Mesendoderm (in vitro differentiated cells): ENCODE results near the gene NDC1.

Source experiments
- DNase-seq: peaks from one replicate; pipeline ENCODE4 v3.0.0; 2013
- H2AK5ac ChIP-seq: 2 replicates; pipeline ENCODE4 v1.6.1; 2013; ENCODE audit warnings: low read length, inconsistent platforms
- H2BK120ac ChIP-seq: 2 replicates; pipeline ENCODE4 v1.6.1; 2013; ENCODE audit warnings: low read depth, mild to moderate bottlenecking, low read length, moderate library complexity, mixed read lengths
- H2BK15ac ChIP-seq: replicated peaks from 2 replicates; pipeline ENCODE4 v1.6.1; 2013; ENCODE audit warnings: low read depth, mild to moderate bottlenecking, moderate library complexity
- H2BK5ac ChIP-seq: 2 replicates; pipeline ENCODE4 v1.6.1; 2013; ENCODE audit warnings: low read length, inconsistent platforms
- H3K18ac ChIP-seq: 2 replicates; pipeline ENCODE4 v1.6.1; 2013; ENCODE audit warnings: mild to moderate bottlenecking, low read length, mixed read lengths
- H3K23ac ChIP-seq: one replicate; pipeline ENCODE4 v1.6.1; 2013; ENCODE audit warnings: low read length
- H3K27ac ChIP-seq: 2 replicates; pipeline ENCODE4 v1.5.1; 2013; ENCODE audit warnings: low read depth, mild to moderate bottlenecking, inconsistent platforms, low read length, moderate library complexity
- H3K27me3 ChIP-seq: 2 replicates; pipeline ENCODE4 v1.6.1; 2013; ENCODE audit warnings: low read length, control low read depth, mild to moderate bottlenecking, inconsistent platforms; ENCODE audit not compliant: insufficient read depth, poor library complexity
- H3K36me3 ChIP-seq: 2 replicates; pipeline ENCODE4 v1.6.1; 2013; ENCODE audit warnings: low read length, inconsistent platforms; ENCODE audit not compliant: control insufficient read depth, insufficient read depth
- H3K4ac ChIP-seq: one replicate; pipeline ENCODE4 v1.6.1; 2013; ENCODE audit warnings: low read depth, mild to moderate bottlenecking, low read length, moderate library complexity
- H3K4me1 ChIP-seq: 2 replicates; pipeline ENCODE4 v1.6.1; 2013; ENCODE audit warnings: low read depth, low read length, inconsistent platforms; ENCODE audit not compliant: control insufficient read depth
- H3K4me2 ChIP-seq: 2 replicates; pipeline ENCODE4 v1.6.1; 2013; ENCODE audit warnings: low read length
- H3K4me3 ChIP-seq: 2 replicates; pipeline ENCODE4 v1.5.1; 2013; ENCODE audit warnings: mild to moderate bottlenecking, low read length
- H3K56ac ChIP-seq: one replicate; pipeline ENCODE4 v1.6.1; 2013; ENCODE audit warnings: low read length
- H3K79me1 ChIP-seq: 2 replicates; pipeline ENCODE4 v1.6.1; 2013; ENCODE audit warnings: low read length, inconsistent platforms
- H3K79me2 ChIP-seq: 2 replicates; pipeline ENCODE4 v1.6.1; 2013; ENCODE audit warnings: mild to moderate bottlenecking, low read length; ENCODE audit not compliant: control insufficient read depth, insufficient read depth
- H3K9ac ChIP-seq: 2 replicates; pipeline ENCODE4 v1.6.1; 2013; ENCODE audit warnings: low read length, inconsistent platforms
- H4K5ac ChIP-seq: one replicate; pipeline ENCODE4 v1.6.1; 2013; ENCODE audit warnings: low read length
- H4K8ac ChIP-seq: one replicate; pipeline ENCODE4 v1.6.1; 2013; ENCODE audit warnings: low read depth, mild to moderate bottlenecking, control low read depth, low read length, moderate library complexity
- whole genome bisulfite sequencing: extraction: QIAGEN DNeasy Blood & Tissue Kit; methylation state at CpG from one replicate; pipeline ENCODE4 v1.1.7; 2013; ENCODE audit warnings: low lambda C conversion rate, missing lambda C conversion rate; ENCODE audit not compliant: insufficient coverage; ENCODE audit errors: extremely low coverage; 5-methylcytosine and 5-hydroxymethylcytosine counted together

NDC1 gene

DNA sequence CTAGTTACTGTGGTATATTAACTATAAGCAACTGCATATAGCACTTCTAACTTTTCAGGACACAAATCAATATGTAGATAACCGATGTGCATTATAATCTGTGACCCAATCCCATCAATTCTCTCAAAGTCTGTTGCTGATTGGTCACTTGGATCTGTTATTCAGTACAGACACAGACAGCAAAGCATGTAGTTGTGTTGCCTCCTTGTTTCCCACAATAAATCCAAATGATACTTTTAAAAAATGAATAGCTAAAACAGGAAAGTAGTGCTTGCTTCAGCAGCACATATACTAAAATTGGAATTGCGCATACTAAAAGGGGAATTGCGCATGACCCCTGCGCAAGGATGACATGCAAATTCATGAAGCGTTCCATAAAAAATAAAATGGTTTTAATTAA is 28.1 kb downstream of the NDC1 start:
- H3K9ac ChIP-seq = no peak overlapping the region
- no peak overlapping the region for H4K8ac ChIP-seq
- no peak overlapping the region for H3K18ac ChIP-seq
- H3K56ac ChIP-seq = no peak overlapping the region
- WGBS = no CpG with 5 or more reads among the region's 5 CpGs
- no peak overlapping the region for H4K5ac ChIP-seq
- no peak overlapping the region for H3K4ac ChIP-seq
- no peaks in the 10 kb centered on the region for H3K79me1 ChIP-seq
- no peaks in the 10 kb centered on the region for H3K4me1 ChIP-seq
- H3K36me3 ChIP-seq = no peaks in the 10 kb centered on the region
- H2BK120ac ChIP-seq = no peak overlapping the region
- no peak overlapping the region for H3K23ac ChIP-seq
- H3K4me3 ChIP-seq = no peak overlapping the region
- no peak overlapping the region for H3K27ac ChIP-seq
- no peaks in the 10 kb centered on the region for H3K79me2 ChIP-seq
- no peak overlapping the region for H3K4me2 ChIP-seq
- H2AK5ac ChIP-seq = no peak overlapping the region
- DNase-seq = no peak
- H2BK5ac ChIP-seq = no peak overlapping the region
- H3K27me3 ChIP-seq = no peaks in the 10 kb centered on the region
- no peak overlapping the region for H2BK15ac ChIP-seq

DNA sequence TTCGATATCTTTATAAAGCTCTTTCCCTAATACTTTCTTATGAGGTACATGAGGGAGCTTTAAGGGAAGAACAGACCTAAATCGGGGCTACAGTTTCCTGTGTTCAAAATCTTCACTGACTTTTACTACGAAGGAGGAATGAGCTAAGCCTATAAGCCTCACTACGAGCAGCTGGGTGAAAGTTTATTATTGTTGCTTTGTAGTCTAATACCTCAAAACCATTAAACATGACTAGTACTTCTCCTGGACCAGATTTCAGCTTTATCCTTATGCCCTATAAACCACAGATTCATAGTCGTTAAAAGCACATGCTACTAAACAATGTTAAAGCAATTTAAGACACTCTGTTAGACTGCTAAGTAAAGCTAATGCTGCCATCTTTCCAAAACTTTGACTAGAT is 30.2 kb downstream of the NDC1 start:
- H3K23ac ChIP-seq = no peak overlapping the region
- H3K4me3 ChIP-seq = no peak overlapping the region
- no peak overlapping the region for H3K56ac ChIP-seq
- DNase-seq = no peak
- no peak overlapping the region for H2BK120ac ChIP-seq
- H3K27me3 ChIP-seq = no peaks in the 10 kb centered on the region
- no peaks in the 10 kb centered on the region for H3K79me2 ChIP-seq
- no peaks in the 10 kb centered on the region for H3K36me3 ChIP-seq
- H3K4me1 ChIP-seq = no peaks in the 10 kb centered on the region
- no peak overlapping the region for H4K5ac ChIP-seq
- no peak overlapping the region for H3K4ac ChIP-seq
- H2BK15ac ChIP-seq = no peak overlapping the region
- H2AK5ac ChIP-seq = no peak overlapping the region
- H3K79me1 ChIP-seq = no peaks in the 10 kb centered on the region
- no peak overlapping the region for H3K18ac ChIP-seq
- WGBS = no CpG with 5 or more reads among the region's 5 CpGs
- no peak overlapping the region for H4K8ac ChIP-seq
- H2BK5ac ChIP-seq = no peak overlapping the region
- H3K4me2 ChIP-seq = no peak overlapping the region
- no peak overlapping the region for H3K9ac ChIP-seq
- no peak overlapping the region for H3K27ac ChIP-seq

GRCh38 chr1:53804791-53805505 is 33.1 kb downstream of the NDC1 start:
- no CpG with 5 or more reads among the region's 3 CpGs for WGBS
- Histone ChIP-seq H3K79me2 (no peaks in the 10 kb centered on the region), H3K27ac (no peak overlapping the region), H2BK120ac (no peak overlapping the region), H3K4me1 (no peaks in the 10 kb centered on the region), H3K23ac (no peak overlapping the region), H3K79me1 (no peaks in the 10 kb centered on the region), H2AK5ac (no peak overlapping the region), H4K8ac (no peak overlapping the region), H3K4ac (no peak overlapping the region), H3K27me3 (no peaks in the 10 kb centered on the region), H3K4me2 (no peak overlapping the region), H2BK5ac (no peak overlapping the region), H3K56ac (no peak overlapping the region), H2BK15ac (no peak overlapping the region), H3K36me3 (no peaks in the 10 kb centered on the region), H4K5ac (no peak overlapping the region), H3K4me3 (no peak overlapping the region), H3K18ac (no peak overlapping the region), H3K9ac (no peak overlapping the region)
- DNase-seq = no peak

DNA sequence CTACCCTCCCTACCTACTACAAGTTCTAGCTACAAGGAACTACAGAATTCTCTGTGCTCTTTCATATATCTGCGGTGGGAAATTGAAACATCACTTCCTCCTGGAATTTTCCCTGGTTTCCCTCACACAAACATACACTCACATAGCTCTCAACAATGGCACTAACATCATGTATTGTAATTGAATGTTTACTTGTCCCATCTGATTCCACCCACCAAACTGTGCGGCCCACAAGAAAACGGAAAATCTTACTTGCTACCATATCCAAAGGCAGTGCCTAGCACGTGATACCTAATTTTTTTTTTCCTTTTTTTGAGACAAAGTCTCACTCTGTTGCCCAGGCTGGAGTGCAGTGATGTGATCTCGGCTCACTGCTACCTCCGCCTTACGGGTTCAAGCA is 33.9 kb downstream of the NDC1 start:
- H3K23ac ChIP-seq = no peak overlapping the region
- H3K27ac ChIP-seq = no peak overlapping the region
- H3K27me3 ChIP-seq = no peaks in the 10 kb centered on the region
- no CpG with 5 or more reads among the region's 7 CpGs for WGBS
- H3K4me2 ChIP-seq = no peak overlapping the region
- H3K56ac ChIP-seq = no peak overlapping the region
- H3K9ac ChIP-seq = no peak overlapping the region
- no peak overlapping the region for H4K8ac ChIP-seq
- H3K79me2 ChIP-seq = no peaks in the 10 kb centered on the region
- H2AK5ac ChIP-seq = no peak overlapping the region
- H3K4ac ChIP-seq = no peak overlapping the region
- no peak overlapping the region for H3K18ac ChIP-seq
- H2BK5ac ChIP-seq = no peak overlapping the region
- no peaks in the 10 kb centered on the region for H3K79me1 ChIP-seq
- H3K36me3 ChIP-seq = no peaks in the 10 kb centered on the region
- no peak overlapping the region for H2BK120ac ChIP-seq
- no peaks in the 10 kb centered on the region for H3K4me1 ChIP-seq
- H2BK15ac ChIP-seq = no peak overlapping the region
- H4K5ac ChIP-seq = no peak overlapping the region
- no peak overlapping the region for H3K4me3 ChIP-seq
- no peak for DNase-seq

DNA sequence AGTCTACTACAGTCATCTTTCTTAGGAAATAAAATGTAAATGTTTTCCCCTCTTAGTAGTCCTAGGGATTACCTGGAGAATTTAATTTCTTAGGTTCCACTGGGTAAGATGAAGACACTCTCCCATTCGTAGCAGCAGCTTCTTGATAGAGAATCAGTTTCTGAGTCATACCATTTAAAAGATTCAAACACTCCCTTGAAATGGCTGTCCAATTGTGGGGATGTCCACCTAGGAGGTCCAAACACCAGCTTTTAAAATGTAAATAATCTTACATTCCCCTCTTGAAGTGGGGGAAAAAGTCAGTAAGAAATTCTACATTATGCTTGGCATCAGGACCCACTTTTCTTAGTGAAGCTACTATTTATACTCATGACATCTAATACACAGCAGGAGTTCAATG is 37.5 kb downstream of the NDC1 start:
- no CpG with 5 or more reads among the region's 1 CpG for WGBS
- no peak overlapping the region for H3K4me3 ChIP-seq
- H4K8ac ChIP-seq = no peak overlapping the region
- H3K27me3 ChIP-seq = no peaks in the 10 kb centered on the region
- no peak overlapping the region for H2BK15ac ChIP-seq
- no peak overlapping the region for H2BK5ac ChIP-seq
- no peak overlapping the region for H3K9ac ChIP-seq
- H3K56ac ChIP-seq = no peak overlapping the region
- no peak overlapping the region for H4K5ac ChIP-seq
- no peak for DNase-seq
- no peaks in the 10 kb centered on the region for H3K36me3 ChIP-seq
- no peak overlapping the region for H3K4ac ChIP-seq
- H3K4me1 ChIP-seq = no peaks in the 10 kb centered on the region
- no peak overlapping the region for H2AK5ac ChIP-seq
- H3K23ac ChIP-seq = no peak overlapping the region
- no peak overlapping the region for H3K18ac ChIP-seq
- H2BK120ac ChIP-seq = no peak overlapping the region
- no peaks in the 10 kb centered on the region for H3K79me2 ChIP-seq
- peaks cover 2% of the 10 kb centered on the region for H3K79me1 ChIP-seq
- H3K27ac ChIP-seq = no peak overlapping the region
- H3K4me2 ChIP-seq = no peak overlapping the region

- no peak overlapping the region for H2BK120ac ChIP-seq
- no peak overlapping the region for H2BK15ac ChIP-seq
- H3K18ac ChIP-seq = no peak overlapping the region
- H3K36me3 ChIP-seq = no peaks in the 10 kb centered on the region
- no peak overlapping the region for H3K23ac ChIP-seq
- no peak overlapping the region for H2BK5ac ChIP-seq
- H3K27me3 ChIP-seq = no peaks in the 10 kb centered on the region
- H4K8ac ChIP-seq = no peak overlapping the region
- H3K27ac ChIP-seq = no peak overlapping the region
- peak; percentile 62 for DNase-seq
- no peak overlapping the region for H3K56ac ChIP-seq
- peaks cover 2% of the 10 kb centered on the region for H3K79me1 ChIP-seq
- no peak overlapping the region for H4K5ac ChIP-seq
- no peak overlapping the region for H3K9ac ChIP-seq
- no CpG with 5 or more reads among the region's 1 CpG for WGBS
- H3K4ac ChIP-seq = no peak overlapping the region
- H3K4me1 ChIP-seq = no peaks in the 10 kb centered on the region
- H3K4me2 ChIP-seq = no peak overlapping the region
- no peak overlapping the region for H3K4me3 ChIP-seq
- H3K79me2 ChIP-seq = no peaks in the 10 kb centered on the region
- H2AK5ac ChIP-seq = no peak overlapping the region
These were observed 39.0 kb downstream of the NDC1 start for GRCh38 chr1:53799141-53799540.
